Fibroblast of peridontal ligament (primary cell): ENCODE data around the gene TMTC2.
A peak's percentile ranks its signal among the peaks of the same experiment; 100 is the strongest.

ENCODE experiments used
- DNase-seq: peaks from one replicate; pipeline ENCODE4 v3.0.0-alpha.2; 2010; ENCODE audit errors: extremely low read depth

TMTC2 gene

GRCh38 chr12:82954064-82954463 is 267.4 kb downstream of the TMTC2 start:
- DNase-seq = no peak

- no peak for DNase-seq
Measured at GRCh38 chr12:82954572-82954971, 267.9 kb downstream of the TMTC2 start.

- DNase-seq = no peak
Measured at GRCh38 chr12:82955043-82955442, 268.3 kb downstream of the TMTC2 start.

GRCh38 chr12:82958966-82959365 is 272.3 kb downstream of the TMTC2 start:
- DNase-seq = no peak

GRCh38 chr12:82959821-82960220 is 273.1 kb downstream of the TMTC2 start:
- no peak for DNase-seq

GRCh38 chr12:82961835-82962234 is 275.1 kb downstream of the TMTC2 start:
- DNase-seq = no peak

GRCh38 chr12:82963956-82964355 is 277.2 kb downstream of the TMTC2 start:
- DNase-seq = no peak

GRCh38 chr12:82964446-82964845 is 277.7 kb downstream of the TMTC2 start:
- no peak for DNase-seq

GRCh38 chr12:82966001-82966559 is 279.4 kb downstream of the TMTC2 start:
- DNase-seq = no peak

GRCh38 chr12:82968631-82969367 is 282.1 kb downstream of the TMTC2 start:
- DNase-seq = no peak

GRCh38 chr12:82970614-82971013 is 283.9 kb downstream of the TMTC2 start:
- no peak for DNase-seq

GRCh38 chr12:82971584-82971983 is 284.9 kb downstream of the TMTC2 start:
- no peak for DNase-seq

GRCh38 chr12:82972624-82973023 is 285.9 kb downstream of the TMTC2 start:
- no peak for DNase-seq

- DNase-seq = no peak
Measured at GRCh38 chr12:82973592-82973991, 286.9 kb downstream of the TMTC2 start.

- DNase-seq = peak; percentile 8
Measured at GRCh38 chr12:82981150-82981549, 294.4 kb downstream of the TMTC2 start.

GRCh38 chr12:82994117-82994516 is 307.4 kb downstream of the TMTC2 start:
- DNase-seq = no peak

GRCh38 chr12:82996168-82996812 is 309.6 kb downstream of the TMTC2 start:
- no peak for DNase-seq

GRCh38 chr12:82998509-82998908 is 311.8 kb downstream of the TMTC2 start:
- no peak for DNase-seq

GRCh38 chr12:83003026-83003425 is 316.3 kb downstream of the TMTC2 start:
- DNase-seq = no peak

GRCh38 chr12:83005534-83006197 is 319.0 kb downstream of the TMTC2 start:
- no peak for DNase-seq

GRCh38 chr12:83008703-83009102 is 322.0 kb downstream of the TMTC2 start:
- no peak for DNase-seq

GRCh38 chr12:83010169-83010804 is 323.6 kb downstream of the TMTC2 start:
- DNase-seq = no peak
